Immature natural killer cell (primary cell): ENCODE measurements around the gene STK32B. TPM values are rescaled to one million over a fixed set of nuclear protein-coding genes. Genes with fewer than 3 reads are reported as not detected.

ENCODE experiments used
- DNase-seq, 3 donors: peaks; one replicate each; pipeline ENCODE4 v3.0.0; 2022; ENCODE audit warnings: mixed read lengths in 1 of 3
- H3K27ac Mint-ChIP-seq, 6 donors: one replicate each; pipeline ENCODE4 v1.8.0; 2020; ENCODE audit warnings: mixed read lengths in 6 of 6, mild to moderate bottlenecking in 5 of 6, inconsistent platforms in 4 of 6, moderate library complexity in 3 of 6
- H3K27me3 Mint-ChIP-seq, 3 donors: one replicate each; pipeline ENCODE4 v1.8.0; 2020 to 2021; ENCODE audit warnings: low read depth in 3 of 3, mild to moderate bottlenecking in 3 of 3, mixed read lengths in 3 of 3, moderate library complexity in 3 of 3, inconsistent platforms in 1 of 3
- H3K36me3 Mint-ChIP-seq, 3 donors: one replicate each; pipeline ENCODE4 v1.8.0; 2020; ENCODE audit warnings: mixed read lengths in 3 of 3, inconsistent platforms in 2 of 3, mild to moderate bottlenecking in 2 of 3
- H3K4me1 Mint-ChIP-seq, 2 donors: one replicate each; pipeline ENCODE4 v1.8.0; 2020; ENCODE audit warnings: inconsistent platforms in 2 of 2, mild to moderate bottlenecking in 2 of 2, mixed read lengths in 2 of 2, moderate library complexity in 1 of 2
- H3K4me3 Mint-ChIP-seq, 5 donors: one replicate each; pipeline ENCODE4 v1.8.0; 2020; ENCODE audit warnings: mild to moderate bottlenecking in 5 of 5, mixed read lengths in 5 of 5, inconsistent platforms in 3 of 5, moderate library complexity in 3 of 5
- H3K9me3 Mint-ChIP-seq, 6 donors: one replicate each; pipeline ENCODE4 v1.8.0; 2020; ENCODE audit warnings: mild to moderate bottlenecking in 6 of 6, mixed read lengths in 6 of 6, inconsistent platforms in 4 of 6, moderate library complexity in 3 of 6
- polyA plus RNA-seq, 3 donors: library from polyadenylated mRNA; unstranded; fragments of 300-500 nt; fragmentation: Illumina TruSeq; gene quantifications; one replicate each; pipeline ENCODE4 v1.2.3, GENCODE V29; 2021

Gene STK32B
- polyA plus RNA-seq, 3 donors from 2014 or later: not detected

DNA sequence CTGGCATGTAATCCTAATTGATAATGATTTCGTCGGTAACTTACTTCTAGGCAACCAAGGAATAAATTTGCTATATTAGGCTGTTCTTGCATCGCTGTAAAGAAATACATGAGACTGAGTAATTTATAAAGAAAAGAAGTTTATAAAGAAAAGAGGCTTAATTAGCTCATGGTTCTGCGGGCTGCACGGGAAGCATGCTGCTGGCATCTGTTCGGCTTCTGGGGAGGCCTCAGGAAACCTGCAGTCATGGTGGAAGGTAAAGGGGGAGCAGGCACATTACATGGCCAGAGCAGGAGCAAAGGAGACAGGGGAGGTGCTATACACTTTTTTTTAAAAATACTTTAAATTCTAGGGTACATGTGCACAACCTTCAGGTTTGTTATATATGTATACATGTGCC is 290.2 kb downstream of the STK32B start:
- no peak overlapping the region for H3K4me3 Mint-ChIP-seq
- H3K27me3 Mint-ChIP-seq: peaks cover under 1 to 5% (median 2%) of the 10 kb centered on the region in 3 donors
- no peak for DNase-seq
- no peaks in the 10 kb centered on the region for H3K4me1 Mint-ChIP-seq
- peaks cover 0 to 9% (median under 1%) of the 10 kb centered on the region in 6 donors for H3K9me3 Mint-ChIP-seq
- H3K36me3 Mint-ChIP-seq: no peaks in the 10 kb centered on the region
- no peak overlapping the region for H3K27ac Mint-ChIP-seq

DNA sequence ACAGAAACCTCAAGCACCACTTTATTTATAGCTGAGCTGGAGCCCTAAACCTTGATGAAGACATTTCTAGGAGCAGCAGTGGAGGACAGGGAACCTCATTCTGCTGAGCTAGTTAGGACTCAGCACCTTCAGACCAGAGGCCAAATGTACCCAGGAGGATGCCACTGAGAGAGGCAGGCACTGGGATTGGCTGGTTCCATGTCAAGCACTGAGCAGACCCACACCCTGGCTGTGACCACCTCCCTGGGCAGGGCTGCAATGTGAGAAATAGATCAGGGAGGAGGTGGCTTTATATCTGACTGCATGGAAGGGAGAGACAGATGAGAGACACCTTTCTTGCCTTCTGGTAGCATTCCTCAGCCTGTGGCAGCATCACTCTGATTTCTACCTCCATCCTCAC is 304.6 kb downstream of the STK32B start:
- peaks cover 0 to 5% (median 4%) of the 10 kb centered on the region in 3 donors for H3K27me3 Mint-ChIP-seq
- DNase-seq: no peak
- no peaks in the 10 kb centered on the region for H3K9me3 Mint-ChIP-seq
- no peak overlapping the region for H3K27ac Mint-ChIP-seq
- no peak overlapping the region for H3K4me3 Mint-ChIP-seq
- no peaks in the 10 kb centered on the region for H3K4me1 Mint-ChIP-seq
- no peaks in the 10 kb centered on the region for H3K36me3 Mint-ChIP-seq

DNA sequence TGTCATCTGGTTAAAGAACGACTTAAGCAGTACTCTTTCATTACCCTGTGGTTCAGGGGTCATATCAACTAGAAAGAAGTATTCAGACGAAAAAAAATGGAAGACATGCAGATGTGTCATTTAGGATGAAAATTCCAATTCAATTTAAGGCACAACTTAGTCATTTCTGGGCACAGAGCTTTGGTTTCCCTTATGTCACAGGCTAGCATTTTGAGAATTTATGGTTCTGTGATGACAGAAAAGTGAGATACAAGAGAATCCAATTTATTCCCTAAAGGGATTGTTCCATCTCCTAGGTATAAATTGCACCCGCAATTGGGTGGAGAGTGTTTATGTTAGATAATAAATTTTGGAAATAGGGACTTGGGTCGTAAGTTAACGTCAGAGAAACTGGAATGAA is 306.6 kb downstream of the STK32B start:
- H3K36me3 Mint-ChIP-seq: no peaks in the 10 kb centered on the region
- H3K4me3 Mint-ChIP-seq: no peak overlapping the region
- no peaks in the 10 kb centered on the region for H3K4me1 Mint-ChIP-seq
- DNase-seq: no peak
- no peaks in the 10 kb centered on the region for H3K9me3 Mint-ChIP-seq
- no peak overlapping the region for H3K27ac Mint-ChIP-seq
- peaks cover 0 to 2% (median 2%) of the 10 kb centered on the region in 3 donors for H3K27me3 Mint-ChIP-seq

DNA sequence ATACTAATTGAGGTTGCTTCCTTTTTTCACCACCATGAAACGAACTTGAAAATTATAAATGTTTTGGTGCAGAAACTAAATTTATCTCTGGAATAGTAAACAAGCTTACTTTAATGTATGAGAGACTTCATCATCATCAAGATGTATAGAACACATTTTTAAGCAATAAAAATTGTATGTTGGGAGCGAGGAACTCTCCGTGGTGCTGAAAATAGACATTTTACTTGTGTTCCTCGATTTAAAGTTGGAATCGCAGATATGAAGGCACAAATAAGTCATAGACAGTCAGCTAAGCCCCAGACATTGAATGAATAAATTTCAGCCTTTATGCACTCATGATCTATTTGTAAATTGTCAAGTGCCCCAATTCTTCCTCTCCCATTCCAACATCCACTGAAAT is 310.7 kb downstream of the STK32B start:
- Mint-ChIP-seq H3K27ac (no peak overlapping the region), H3K4me3 (no peak overlapping the region), H3K36me3 (no peaks in the 10 kb centered on the region), H3K4me1 (no peaks in the 10 kb centered on the region), H3K27me3 (peaks cover 0 to 4% (median 2%) of the 10 kb centered on the region in 3 donors), H3K9me3 (no peaks in the 10 kb centered on the region)
- DNase-seq: no peak

DNA sequence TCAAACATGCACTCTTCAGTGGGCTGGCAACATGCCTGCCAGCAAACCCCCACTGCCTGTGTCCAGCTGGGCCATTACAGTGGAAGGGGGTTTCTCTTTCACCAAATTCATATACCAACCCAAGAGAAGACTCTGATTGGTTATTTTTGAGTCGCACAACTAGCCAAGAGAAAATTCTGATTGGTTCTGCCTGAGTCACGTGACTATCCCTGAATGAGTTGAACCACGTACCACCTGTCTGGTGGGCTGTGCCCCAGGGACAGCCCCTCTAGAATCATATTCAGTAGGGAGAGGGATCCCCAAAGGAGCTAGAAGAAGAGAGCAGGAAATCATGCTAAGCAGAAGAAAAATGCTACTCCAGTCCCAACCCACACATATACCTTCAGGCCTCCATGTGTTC is 313.1 kb downstream of the STK32B start:
- Mint-ChIP-seq H3K9me3 (peaks cover 0 to 5% (median 0%) of the 10 kb centered on the region in 6 donors), H3K27me3 (peaks cover 0 to 4% (median 4%) of the 10 kb centered on the region in 3 donors), H3K27ac (no peak overlapping the region), H3K36me3 (no peaks in the 10 kb centered on the region), H3K4me3 (no peak overlapping the region), H3K4me1 (no peaks in the 10 kb centered on the region)
- DNase-seq: no peak

DNA sequence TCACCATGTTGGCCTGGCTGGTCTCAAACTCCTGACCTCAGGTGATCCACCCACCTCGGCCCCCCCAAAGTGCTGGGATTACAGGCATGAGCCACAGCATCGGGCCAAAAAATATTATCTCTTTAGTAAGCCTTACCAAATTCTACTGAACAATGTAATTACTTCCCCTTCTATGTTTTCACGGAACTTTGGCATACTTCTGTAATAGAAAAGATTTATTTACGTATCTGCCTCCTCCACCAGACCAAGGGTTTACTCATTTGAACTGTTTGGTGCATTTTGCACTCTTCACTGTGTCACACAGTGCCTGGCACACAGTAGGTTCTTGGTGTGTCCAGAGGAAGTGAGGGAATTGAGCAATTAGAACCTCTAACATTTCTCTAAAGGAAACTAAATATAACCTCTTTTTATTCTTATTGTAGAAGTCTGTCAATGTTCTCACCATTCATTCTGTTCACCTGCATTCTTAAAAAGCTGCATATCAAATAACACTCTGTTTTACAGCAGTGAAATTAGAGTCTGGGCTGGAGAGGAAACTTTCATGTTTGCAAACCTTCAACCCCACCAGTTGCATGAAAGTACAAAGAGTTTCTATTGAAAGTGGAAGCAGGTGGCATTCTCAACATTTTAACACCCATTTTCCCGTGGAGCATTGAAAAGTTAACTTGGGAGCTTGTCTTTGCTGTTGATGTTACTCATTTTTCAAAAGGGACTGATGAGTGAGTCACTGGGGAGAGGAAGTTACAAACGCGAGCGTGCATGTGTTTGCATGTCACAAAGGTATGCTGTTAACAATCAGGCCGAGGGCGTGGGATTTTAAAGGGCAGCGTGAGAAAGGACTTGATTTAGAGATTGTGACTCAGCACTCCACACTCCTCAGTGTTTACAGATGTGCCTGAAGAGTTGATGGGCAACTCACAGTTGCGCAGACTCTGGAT is 314.1 kb downstream of the STK32B start:
- Mint-ChIP-seq H3K27me3 (peaks cover 0 to 6% (median 4%) of the 10 kb centered on the region in 3 donors), H3K36me3 (no peaks in the 10 kb centered on the region), H3K4me3 (no peak overlapping the region), H3K27ac (no peak overlapping the region), H3K9me3 (peaks cover 0 to 5% (median 0%) of the 10 kb centered on the region in 6 donors), H3K4me1 (no peaks in the 10 kb centered on the region)
- DNase-seq: no peak

DNA sequence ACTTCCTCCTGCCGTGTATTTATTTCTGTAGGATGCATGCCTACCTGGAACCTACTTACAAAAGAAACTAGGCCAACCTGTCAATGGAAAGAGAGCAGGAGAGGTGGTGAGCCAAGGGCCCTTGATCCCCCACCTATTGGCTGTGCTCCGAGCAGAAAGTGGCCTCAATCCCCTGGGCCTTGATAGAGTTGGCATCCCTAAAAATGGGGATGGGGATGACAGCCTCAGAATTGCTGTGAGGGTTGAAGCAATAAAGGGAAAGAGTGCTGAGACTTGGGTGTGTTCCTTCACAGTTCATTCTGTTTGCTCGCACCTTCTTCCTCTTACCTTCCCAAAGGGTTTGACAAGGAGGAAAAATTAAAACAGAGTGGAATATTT is 314.7 kb downstream of the STK32B start:
- no peak overlapping the region for H3K4me3 Mint-ChIP-seq
- no peaks in the 10 kb centered on the region for H3K36me3 Mint-ChIP-seq
- H3K27ac Mint-ChIP-seq: no peak overlapping the region
- DNase-seq: no peak
- H3K27me3 Mint-ChIP-seq: peaks cover 0 to 6% (median 4%) of the 10 kb centered on the region in 3 donors
- peaks cover 0 to 5% (median 0%) of the 10 kb centered on the region in 6 donors for H3K9me3 Mint-ChIP-seq
- no peaks in the 10 kb centered on the region for H3K4me1 Mint-ChIP-seq

DNA sequence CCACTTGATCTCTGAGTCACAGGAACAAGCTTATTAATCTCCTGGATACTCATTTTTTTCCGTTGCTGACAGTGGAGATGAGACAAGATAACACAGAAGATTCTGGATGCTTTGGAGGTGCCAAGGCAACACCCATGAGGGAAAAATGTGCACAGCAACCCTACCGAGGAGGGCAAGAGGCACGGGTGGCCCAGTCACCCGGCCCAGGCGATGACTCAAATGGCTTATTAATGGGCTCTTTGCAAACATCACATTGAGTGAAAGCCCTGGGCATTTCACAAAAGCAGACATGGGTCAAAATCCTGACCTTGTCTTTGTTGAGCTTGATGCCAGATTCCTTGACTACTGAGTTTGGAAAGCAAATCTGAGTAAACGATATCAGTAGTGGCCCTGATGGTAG is 315.1 kb downstream of the STK32B start:
- Mint-ChIP-seq H3K9me3 (peaks cover 0 to 5% (median 0%) of the 10 kb centered on the region in 6 donors), H3K27ac (no peak overlapping the region), H3K4me1 (no peaks in the 10 kb centered on the region), H3K4me3 (no peak overlapping the region), H3K27me3 (peaks cover 0 to 6% (median 4%) of the 10 kb centered on the region in 3 donors), H3K36me3 (no peaks in the 10 kb centered on the region)
- no peak for DNase-seq

DNA sequence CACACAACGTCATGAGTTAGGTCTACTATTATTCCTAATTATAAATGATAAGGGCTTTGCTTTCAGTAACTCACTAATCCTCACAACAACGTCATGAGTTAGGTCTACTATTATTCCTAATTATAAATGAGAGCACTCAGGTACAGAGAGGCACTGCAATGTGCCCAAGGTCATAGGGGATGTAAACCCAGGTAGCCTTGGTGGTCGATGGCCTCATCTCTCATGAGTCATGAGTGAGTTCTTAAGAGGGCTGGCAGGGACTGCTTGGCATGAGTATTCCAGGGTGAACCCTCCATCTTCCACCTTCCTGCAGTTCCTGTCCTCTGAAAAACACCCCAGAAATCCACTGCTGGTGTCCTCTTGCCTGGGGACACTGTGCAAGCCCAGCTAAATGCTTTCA is 317.1 kb downstream of the STK32B start:
- DNase-seq: no peak
- H3K4me3 Mint-ChIP-seq: no peak overlapping the region
- no peak overlapping the region for H3K27ac Mint-ChIP-seq
- H3K27me3 Mint-ChIP-seq: peaks cover 0 to 6% (median 6%) of the 10 kb centered on the region in 3 donors
- no peaks in the 10 kb centered on the region for H3K36me3 Mint-ChIP-seq
- H3K4me1 Mint-ChIP-seq: no peaks in the 10 kb centered on the region
- peaks cover 0 to 5% (median 0%) of the 10 kb centered on the region in 6 donors for H3K9me3 Mint-ChIP-seq

DNA sequence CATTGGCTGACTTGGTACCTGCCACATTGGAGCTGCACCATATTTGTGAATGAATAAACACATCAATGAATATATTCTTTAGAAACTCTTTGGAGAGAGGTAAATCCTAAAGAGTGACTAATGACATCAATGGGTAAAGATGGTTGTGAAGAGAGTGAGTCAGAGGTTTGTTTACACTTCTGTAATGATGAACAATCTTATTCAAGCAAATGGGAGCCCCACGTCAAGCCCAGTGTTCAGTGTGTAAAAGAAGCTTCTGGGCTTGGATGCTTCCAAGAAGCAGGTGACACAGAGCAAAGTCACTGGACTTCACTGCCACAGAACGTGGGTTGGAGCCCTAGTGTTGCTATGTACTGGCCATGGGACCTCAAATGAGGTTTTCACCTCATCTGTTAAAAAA is 319.0 kb downstream of the STK32B start:
- no peak overlapping the region for H3K4me3 Mint-ChIP-seq

DNA sequence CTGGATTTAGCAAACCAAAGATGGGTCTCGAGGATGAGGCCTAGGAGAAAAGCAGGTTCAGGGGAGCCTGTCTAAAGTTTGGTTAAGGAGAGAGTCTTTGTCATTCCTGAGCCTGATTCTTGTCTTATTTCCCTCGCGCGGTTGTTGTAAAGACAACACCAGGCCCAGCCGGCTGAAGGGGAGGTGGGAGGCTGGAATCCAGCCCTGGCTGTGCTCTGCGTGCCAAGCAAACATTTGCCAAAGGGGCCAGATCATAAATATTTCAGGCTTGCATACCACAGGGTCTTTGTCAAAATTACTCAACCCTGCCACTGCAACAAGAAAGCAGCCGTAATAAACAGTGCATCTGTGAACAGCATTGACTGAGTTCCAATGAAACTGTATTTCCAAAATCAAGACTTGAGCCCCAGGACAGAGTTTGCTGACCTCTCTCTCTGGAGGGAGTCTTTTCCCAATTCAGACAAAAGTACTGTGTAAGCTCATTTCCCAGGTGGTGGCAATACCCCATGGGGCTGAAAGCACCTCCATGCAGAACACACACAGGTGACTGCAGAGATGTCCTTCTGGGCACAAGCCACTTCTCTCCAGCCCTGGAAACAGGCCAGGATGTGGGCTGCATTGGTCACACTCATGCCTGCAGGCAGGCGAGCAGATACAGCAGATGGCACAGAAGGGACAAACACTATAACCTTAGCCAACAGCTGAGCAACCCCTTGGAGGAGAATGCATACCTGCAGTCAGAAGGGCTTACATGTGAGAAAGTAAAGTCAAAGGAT is 320.3 kb downstream of the STK32B start:
- Mint-ChIP-seq H3K9me3 (peaks cover 0 to 8% (median 0%) of the 10 kb centered on the region in 6 donors), H3K27me3 (peaks cover 0 to 13% (median 7%) of the 10 kb centered on the region in 3 donors)
- no peak for DNase-seq

More for the DNA sequence above, 319.0 kb downstream of the STK32B start:
- peaks cover 0 to 5% (median 0%) of the 10 kb centered on the region in 6 donors for H3K9me3 Mint-ChIP-seq
- H3K4me1 Mint-ChIP-seq: no peaks in the 10 kb centered on the region
- no peak overlapping the region for H3K27ac Mint-ChIP-seq
- no peak for DNase-seq
- no peaks in the 10 kb centered on the region for H3K36me3 Mint-ChIP-seq
- H3K27me3 Mint-ChIP-seq: peaks cover 0 to 10% (median 7%) of the 10 kb centered on the region in 3 donors

DNA sequence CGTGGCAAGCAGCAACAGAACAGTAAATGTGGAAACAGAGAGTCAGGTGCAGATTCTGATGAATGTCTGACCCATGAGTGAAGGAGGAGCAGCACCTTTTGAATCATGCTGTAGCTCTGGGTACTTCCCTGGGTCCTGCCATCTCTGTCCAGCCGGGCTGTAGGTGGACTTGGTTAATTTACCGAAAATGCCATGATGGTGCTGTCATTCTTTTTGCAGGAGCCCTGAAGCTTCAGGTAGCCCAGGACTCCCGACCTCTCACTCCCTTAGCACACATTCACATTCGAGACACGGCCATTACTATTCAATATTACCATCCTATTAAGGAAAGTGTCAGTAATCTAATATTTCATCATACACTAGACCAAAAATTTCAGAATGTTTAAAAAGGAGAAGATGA is 320.9 kb downstream of the STK32B start:
- Mint-ChIP-seq H3K36me3 (no peaks in the 10 kb centered on the region), H3K27me3 (peaks cover 0 to 9% (median 7%) of the 10 kb centered on the region in 3 donors), H3K4me3 (no peak overlapping the region), H3K9me3 (peaks cover 0 to 8% (median 0%) of the 10 kb centered on the region in 6 donors), H3K4me1 (no peaks in the 10 kb centered on the region), H3K27ac (no peak overlapping the region)
- no peak for DNase-seq

More for the DNA sequence above, 320.3 kb downstream of the STK32B start:
- Mint-ChIP-seq H3K4me3 (no peak overlapping the region), H3K36me3 (no peaks in the 10 kb centered on the region), H3K4me1 (no peaks in the 10 kb centered on the region), H3K27ac (no peak overlapping the region)

DNA sequence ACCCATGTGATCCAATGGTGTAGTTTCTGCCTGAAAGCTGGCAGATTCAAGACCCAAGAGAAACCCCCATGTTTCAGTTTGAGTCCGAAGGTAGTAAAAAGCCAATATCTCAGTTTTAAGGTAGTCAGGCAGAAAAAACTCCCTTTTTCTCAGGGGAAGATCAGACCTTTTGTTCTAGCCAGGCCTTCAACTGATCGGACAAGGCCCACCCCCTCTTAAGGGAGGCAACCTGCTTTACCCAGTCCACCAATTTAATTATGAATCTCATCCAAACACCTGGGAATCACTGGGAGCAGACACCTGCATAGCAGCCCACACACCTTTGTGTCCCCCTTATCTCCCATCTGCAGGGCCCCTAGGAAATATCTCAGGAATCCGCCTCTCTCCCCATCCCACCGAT is 322.0 kb downstream of the STK32B start:
- Mint-ChIP-seq H3K27me3 (peaks cover under 1 to 9% (median 6%) of the 10 kb centered on the region in 3 donors), H3K27ac (no peak overlapping the region), H3K36me3 (no peaks in the 10 kb centered on the region), H3K4me3 (no peak overlapping the region), H3K9me3 (peaks cover 0 to 8% (median 0%) of the 10 kb centered on the region in 6 donors), H3K4me1 (no peaks in the 10 kb centered on the region)
- no peak for DNase-seq

DNA sequence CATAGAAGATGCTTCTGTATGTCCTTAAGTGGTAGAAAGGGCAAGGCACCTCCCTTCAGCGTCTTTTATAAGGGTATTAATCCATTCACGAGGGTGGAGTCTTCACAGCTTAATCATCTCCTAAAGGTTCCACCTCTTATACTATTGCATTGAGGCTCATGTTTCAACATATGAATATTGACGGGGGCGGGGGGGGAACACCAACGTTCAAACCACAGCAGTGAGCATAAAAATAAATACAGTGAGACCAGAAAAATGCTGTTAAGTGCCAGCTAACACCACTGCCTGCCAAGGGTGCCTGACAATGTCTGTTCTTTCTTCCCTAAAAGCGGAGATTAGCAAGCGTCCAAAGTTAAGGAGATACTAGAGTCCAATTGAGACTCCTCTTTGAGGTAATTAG is 323.3 kb downstream of the STK32B start:
- H3K9me3 Mint-ChIP-seq: peaks cover 0 to 3% (median 0%) of the 10 kb centered on the region in 6 donors
- DNase-seq: no peak
- peaks cover 4 to 8% (median 6%) of the 10 kb centered on the region in 3 donors for H3K27me3 Mint-ChIP-seq
- no peak overlapping the region for H3K27ac Mint-ChIP-seq
- no peak overlapping the region for H3K4me3 Mint-ChIP-seq
- no peaks in the 10 kb centered on the region for H3K36me3 Mint-ChIP-seq
- no peaks in the 10 kb centered on the region for H3K4me1 Mint-ChIP-seq
